GM15510 (cell line): ENCODE data around the gene LMF1.

Experiments used
- POLR2A ChIP-seq: IDR thresholded peaks from 3 replicates; pipeline ENCODE4 v1.6.1; 2011; ENCODE audit warnings: borderline replicate concordance; ENCODE audit not compliant: insufficient read length; ENCODE audit errors: extremely low read depth

Gene LMF1

DNA sequence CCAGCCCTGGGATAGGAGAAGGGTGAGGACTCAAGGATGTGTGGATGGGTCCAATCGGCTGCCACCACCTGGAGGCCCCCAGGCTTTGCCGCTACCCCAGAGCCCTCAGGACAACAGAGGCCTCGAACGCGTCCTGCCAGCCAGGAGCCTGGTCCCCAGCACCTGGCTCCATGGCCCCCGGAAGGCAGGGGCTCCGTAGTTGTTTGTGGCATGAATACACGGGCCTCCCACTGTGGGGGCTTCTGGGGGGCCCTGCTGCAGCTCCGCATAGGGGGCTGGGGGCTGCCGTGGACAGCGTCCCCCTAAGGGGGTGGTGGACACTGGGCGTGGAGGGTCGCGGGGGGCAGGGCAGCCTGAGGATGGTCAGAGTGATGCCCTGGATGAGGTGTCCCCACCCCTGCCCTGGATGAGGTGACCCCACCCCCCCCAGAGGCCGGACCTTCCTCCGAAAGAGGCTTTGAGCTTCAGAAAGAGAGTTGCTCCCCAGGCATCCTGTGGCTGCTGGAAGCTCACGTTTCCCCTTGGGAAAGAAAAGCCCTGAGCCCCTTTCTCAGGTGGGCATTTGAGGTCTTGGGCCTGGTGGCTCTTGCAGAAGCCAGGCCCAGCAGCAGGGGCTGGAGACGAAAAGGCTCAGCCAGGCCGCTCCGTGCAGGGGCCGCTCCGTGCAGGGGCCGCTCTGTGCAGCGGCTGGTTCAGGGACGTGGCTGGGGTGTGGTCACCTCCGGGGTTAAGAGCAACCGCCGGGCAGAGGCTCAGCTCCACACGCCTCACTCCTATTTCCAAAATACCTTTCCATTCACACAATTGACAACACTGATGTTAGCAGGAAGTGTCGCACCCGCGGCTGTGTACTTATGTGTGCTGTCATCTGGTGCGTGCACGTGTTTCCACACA, 130.0 kb downstream of the LMF1 start:
- no peak for TF ChIP-seq POLR2A

DNA sequence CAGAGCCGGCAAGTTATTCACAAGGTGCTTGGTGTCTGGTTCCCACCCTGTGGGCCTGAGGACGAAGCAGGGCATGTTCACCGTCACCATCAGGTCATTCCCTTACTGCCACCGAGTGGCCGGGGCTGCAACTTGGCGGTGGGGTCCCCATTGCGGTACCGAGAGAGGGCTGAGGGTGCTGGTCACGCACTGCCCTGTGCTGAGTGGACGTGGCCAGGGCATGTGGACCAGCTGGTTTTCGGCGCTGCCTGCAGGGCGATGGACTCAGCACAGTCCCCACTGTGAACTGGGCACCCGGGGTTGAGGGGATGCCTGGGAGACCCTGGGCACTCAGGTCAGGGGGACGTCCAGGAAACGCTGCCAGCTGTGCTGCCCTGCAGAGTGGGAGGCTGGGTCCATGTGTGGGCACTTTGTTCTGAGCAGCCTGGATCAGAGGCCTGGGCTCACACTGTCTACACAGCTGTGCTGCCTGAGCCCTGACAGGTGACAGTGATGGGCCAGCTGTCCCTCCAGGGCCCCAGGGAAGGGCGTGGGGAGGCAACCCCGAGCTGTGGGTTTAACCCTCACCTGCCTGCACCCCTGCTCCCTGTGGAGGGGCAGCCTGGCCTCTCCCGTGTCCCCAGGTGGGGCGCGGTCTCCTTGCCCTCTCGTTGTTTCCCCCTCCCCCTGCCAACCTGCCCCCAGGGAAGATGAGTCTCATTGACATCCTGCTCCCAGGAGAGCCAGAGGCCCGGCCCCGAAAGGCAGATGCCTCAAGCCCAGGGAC, 131.0 kb downstream of the LMF1 start:
- no peak for TF ChIP-seq POLR2A

DNA sequence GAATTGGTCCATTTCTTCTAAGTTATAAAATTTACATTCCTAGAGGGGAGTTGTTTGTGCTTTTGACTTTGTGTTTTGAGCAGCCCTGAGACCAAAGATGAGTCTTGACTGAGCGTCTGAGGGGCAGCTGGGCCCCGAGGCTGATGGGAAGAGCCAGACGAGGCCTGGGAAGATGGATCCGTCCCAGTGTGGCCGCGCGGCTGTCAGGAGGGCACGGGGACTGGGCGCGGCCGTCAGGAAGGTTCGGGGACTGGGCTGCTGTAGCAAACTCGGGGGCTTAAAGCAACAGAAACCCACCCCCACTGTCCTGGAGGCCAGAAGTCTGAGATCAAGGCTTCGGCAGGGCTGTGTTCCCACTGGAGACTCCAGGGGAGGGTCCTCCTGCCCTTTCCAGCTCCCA, 132.0 kb downstream of the LMF1 start:
- no peak for TF ChIP-seq POLR2A

DNA sequence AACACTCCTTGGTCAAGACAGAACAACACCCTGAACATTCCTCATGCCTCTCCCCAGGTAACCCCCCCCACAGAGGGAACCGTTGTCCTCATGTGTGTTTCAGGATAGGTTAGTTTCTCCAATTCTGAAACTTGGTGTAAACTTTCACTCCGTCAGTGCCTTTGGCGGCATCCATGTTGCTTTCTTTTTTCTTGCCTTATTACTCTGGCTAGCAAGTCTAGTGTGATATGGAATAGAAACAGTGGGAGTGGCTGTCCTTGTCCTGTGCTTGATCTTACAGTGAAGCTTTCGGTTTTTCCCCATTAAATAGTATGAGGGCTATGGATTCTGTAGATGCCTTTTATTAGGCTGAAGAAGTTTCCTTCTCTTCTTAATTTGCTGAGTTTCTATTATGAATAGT, 134.6 kb downstream of the LMF1 start:
- no peak for TF ChIP-seq POLR2A

- no peak for TF ChIP-seq POLR2A
Observed at GRCh38 chr16:835373-835772, 135.4 kb downstream of the LMF1 start.

GRCh38 chr16:833411-833810, 137.4 kb downstream of the LMF1 start:
- TF ChIP-seq POLR2A, result no peak

DNA sequence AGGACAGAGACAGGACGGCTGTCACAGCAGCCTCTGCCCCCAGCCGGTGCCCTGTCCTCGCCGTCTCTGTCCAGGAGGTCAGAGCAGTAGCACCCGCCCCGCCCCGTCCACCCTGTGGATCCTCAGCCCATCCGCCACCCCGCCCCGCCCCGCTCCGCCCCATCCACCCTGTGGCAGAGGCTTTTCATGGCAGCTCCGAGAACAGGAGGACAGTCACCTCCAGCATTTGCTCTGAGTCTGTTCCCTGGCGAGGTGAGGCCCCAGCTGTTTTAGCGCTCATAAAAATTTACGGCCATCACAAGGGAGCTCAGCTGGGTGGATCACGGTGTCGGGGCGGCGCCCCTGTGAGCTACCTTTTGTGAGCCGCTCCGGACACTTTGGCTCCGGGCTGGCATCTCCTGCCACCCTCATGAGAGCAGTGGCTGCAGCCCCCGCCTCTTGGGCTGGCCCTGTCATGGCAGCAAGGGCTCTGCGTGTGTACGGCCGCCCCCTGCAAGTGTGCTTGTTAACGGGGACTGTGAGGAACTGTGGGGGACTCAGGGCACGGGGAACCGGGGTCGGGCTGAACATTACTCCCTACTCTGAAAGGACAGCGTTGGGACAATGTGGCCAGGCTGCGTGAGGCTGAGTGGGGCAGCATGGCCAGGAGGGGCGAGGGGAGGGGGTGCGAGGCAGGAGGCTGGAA, 138.0 kb downstream of the LMF1 start:
- TF ChIP-seq POLR2A, result no peak

DNA sequence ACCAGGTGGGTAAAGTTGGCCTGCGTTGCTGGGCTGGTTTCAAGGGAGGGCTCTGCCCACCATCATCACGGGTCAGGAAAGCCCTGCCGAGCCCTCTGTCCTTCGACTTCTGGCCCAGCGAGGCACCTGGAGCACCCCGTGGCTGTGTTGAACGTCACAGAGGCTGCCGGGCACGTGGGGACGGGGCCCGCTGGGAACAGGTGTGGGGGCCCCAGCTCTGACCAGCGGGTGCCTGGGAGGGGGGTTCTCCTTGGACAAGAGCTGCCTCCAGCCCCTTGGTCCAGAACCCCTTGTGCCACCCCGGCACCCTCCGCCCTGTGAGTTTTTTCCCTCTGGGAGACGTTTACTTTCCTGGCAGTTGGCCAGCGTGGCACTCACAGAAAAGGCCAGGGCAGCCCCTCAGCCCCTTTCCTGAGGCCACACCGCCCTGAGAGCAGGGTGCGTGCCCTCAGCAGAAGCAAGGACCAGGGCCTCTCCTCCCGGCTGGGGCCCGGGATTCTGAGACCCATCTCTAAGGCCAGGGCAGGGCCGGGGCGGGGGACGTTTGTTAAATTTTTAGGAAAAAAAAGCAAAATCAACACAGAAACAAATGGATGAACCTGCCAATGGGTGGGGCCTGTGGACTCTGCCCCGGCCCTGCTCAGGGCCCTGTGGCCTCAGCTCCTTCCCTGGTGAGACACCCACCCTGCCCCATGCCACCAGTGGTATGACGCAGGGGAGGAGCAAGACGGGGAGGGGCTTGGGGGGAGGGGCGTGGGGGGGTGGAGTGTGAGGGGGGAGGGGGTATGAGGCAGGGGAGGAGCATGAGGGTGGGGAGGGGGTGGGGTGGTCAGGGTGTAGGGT, 139.0 kb downstream of the LMF1 start:
- no peak for TF ChIP-seq POLR2A

- no peak for TF ChIP-seq POLR2A
Observed at GRCh38 chr16:830871-831570, 139.8 kb downstream of the LMF1 start.

- TF ChIP-seq POLR2A, result no peak
Observed at GRCh38 chr16:830107-830870, 140.5 kb downstream of the LMF1 start.

DNA sequence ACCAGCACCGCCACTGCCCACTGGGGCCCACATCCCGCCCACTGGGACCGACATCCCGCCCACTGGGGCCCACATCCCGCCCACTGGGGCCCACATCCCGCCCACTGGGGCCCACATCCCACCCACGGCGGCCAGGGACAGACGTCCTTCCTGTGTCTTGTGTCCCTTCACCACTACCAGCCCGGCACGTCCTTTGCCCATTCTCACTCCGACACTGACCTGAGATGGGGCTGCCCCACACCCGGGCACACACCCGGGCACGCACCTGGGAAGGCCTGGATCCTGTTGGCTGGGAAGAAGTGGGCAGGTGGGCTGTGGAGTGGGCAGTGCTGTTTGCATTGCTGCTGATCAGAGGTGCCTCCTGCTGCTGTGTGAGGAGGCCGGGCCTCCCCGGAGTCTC, 141.9 kb downstream of the LMF1 start:
- no peak for TF ChIP-seq POLR2A

GRCh38 chr16:827513-827912, 143.3 kb downstream of the LMF1 start:
- no peak for TF ChIP-seq POLR2A
